Measurements from ENCODE around the gene SIM1.

The SIM1 gene

GRCh38 chr6:100446115-100447080, 18.3 kb downstream of the SIM1 start:
- in situ Hi-C loops (cut with HindIII; ENCODE audit: low pct_ligation_motif_present, low pct_unique_long_range_greater_than_20kb, low sequenced_read_pairs) = no loop called here
- DNase-seq = no peak

GRCh38 chr6:100445512-100445911, 19.2 kb downstream of the SIM1 start:
- in situ Hi-C loops (cut with HindIII; ENCODE audit: low pct_ligation_motif_present, low pct_unique_long_range_greater_than_20kb, low sequenced_read_pairs) = no loop called here
- DNase-seq = no peak

- in situ Hi-C loops (cut with HindIII; ENCODE audit: low pct_ligation_motif_present, low pct_unique_long_range_greater_than_20kb, low sequenced_read_pairs) = no loop called here
- no peak for DNase-seq
These were observed 23.8 kb downstream of the SIM1 start for GRCh38 chr6:100440935-100441334.

GRCh38 chr6:100435299-100435698, 29.4 kb downstream of the SIM1 start:
- in situ Hi-C loops (cut with HindIII; ENCODE audit: low pct_ligation_motif_present, low pct_unique_long_range_greater_than_20kb, low sequenced_read_pairs) = no loop called here

GRCh38 chr6:100433726-100434435, 30.8 kb downstream of the SIM1 start:
- in situ Hi-C loops (cut with HindIII; ENCODE audit: low pct_ligation_motif_present, low pct_unique_long_range_greater_than_20kb, low sequenced_read_pairs) = no loop called here
- no peak for DNase-seq

More at GRCh38 chr6:100435299-100435698, 29.4 kb downstream of the SIM1 start:
- DNase-seq = no peak

GRCh38 chr6:100432136-100432535, 32.6 kb downstream of the SIM1 start:
- DNase-seq = no peak
- in situ Hi-C loops (cut with HindIII; ENCODE audit: low pct_ligation_motif_present, low pct_unique_long_range_greater_than_20kb, low sequenced_read_pairs) = no loop called here

- in situ Hi-C loops (cut with HindIII; ENCODE audit: low pct_ligation_motif_present, low pct_unique_long_range_greater_than_20kb, low sequenced_read_pairs) = no loop called here
- no peak for DNase-seq
These were observed 33.8 kb downstream of the SIM1 start for GRCh38 chr6:100430962-100431361.

- DNase-seq = no peak
- in situ Hi-C loops (cut with HindIII; ENCODE audit: low pct_ligation_motif_present, low pct_unique_long_range_greater_than_20kb, low sequenced_read_pairs) = no loop called here
These were observed 37.3 kb downstream of the SIM1 start for GRCh38 chr6:100427452-100427851.

- no peak for DNase-seq
- in situ Hi-C loops (cut with HindIII; ENCODE audit: low pct_ligation_motif_present, low pct_unique_long_range_greater_than_20kb, low sequenced_read_pairs) = no loop called here
These were observed 37.9 kb downstream of the SIM1 start for GRCh38 chr6:100426744-100427338.

- in situ Hi-C loops (cut with HindIII; ENCODE audit: low pct_ligation_motif_present, low pct_unique_long_range_greater_than_20kb, low sequenced_read_pairs) = no loop called here
- peak; percentile 43 for DNase-seq
These were observed 38.5 kb downstream of the SIM1 start for GRCh38 chr6:100426241-100426640.

- DNase-seq = no peak
- in situ Hi-C loops (cut with HindIII; ENCODE audit: low pct_ligation_motif_present, low pct_unique_long_range_greater_than_20kb, low sequenced_read_pairs) = no loop called here
These were observed 44.0 kb downstream of the SIM1 start for GRCh38 chr6:100420711-100421110.

GRCh38 chr6:100417036-100417435, 47.7 kb downstream of the SIM1 start:
- in situ Hi-C loops (cut with HindIII; ENCODE audit: low pct_ligation_motif_present, low pct_unique_long_range_greater_than_20kb, low sequenced_read_pairs) = no loop called here
- no peak for DNase-seq

GRCh38 chr6:100415768-100416167, 49.0 kb downstream of the SIM1 start:
- DNase-seq = no peak
- in situ Hi-C loops (cut with HindIII; ENCODE audit: low pct_ligation_motif_present, low pct_unique_long_range_greater_than_20kb, low sequenced_read_pairs) = no loop called here

- no peak for DNase-seq
- in situ Hi-C loops (cut with HindIII; ENCODE audit: low pct_ligation_motif_present, low pct_unique_long_range_greater_than_20kb, low sequenced_read_pairs) = no loop called here
These were observed 51.8 kb downstream of the SIM1 start for GRCh38 chr6:100412872-100413271.

- no peak for DNase-seq
- in situ Hi-C loops (cut with HindIII; ENCODE audit: low pct_ligation_motif_present, low pct_unique_long_range_greater_than_20kb, low sequenced_read_pairs) = no loop called here
These were observed 60.7 kb downstream of the SIM1 start for GRCh38 chr6:100404051-100404450.

- in situ Hi-C loops (cut with HindIII; ENCODE audit: low pct_ligation_motif_present, low pct_unique_long_range_greater_than_20kb, low sequenced_read_pairs) = no loop called here
- no peak for DNase-seq
These were observed 71.2 kb downstream of the SIM1 start for GRCh38 chr6:100393493-100393892.

- no peak for DNase-seq
- in situ Hi-C loops (cut with HindIII; ENCODE audit: low pct_ligation_motif_present, low pct_unique_long_range_greater_than_20kb, low sequenced_read_pairs) = no loop called here
These were observed 72.3 kb downstream of the SIM1 start for GRCh38 chr6:100392423-100392822.

- in situ Hi-C loops (cut with HindIII; ENCODE audit: low pct_ligation_motif_present, low pct_unique_long_range_greater_than_20kb, low sequenced_read_pairs) = no loop called here
- no peak for DNase-seq
These were observed 75.7 kb downstream of the SIM1 start for GRCh38 chr6:100388868-100389519.

GRCh38 chr6:100382767-100383195, 81.9 kb downstream of the SIM1 start:
- no peak for DNase-seq
- in situ Hi-C loops (cut with HindIII; ENCODE audit: low pct_ligation_motif_present, low pct_unique_long_range_greater_than_20kb, low sequenced_read_pairs) = no loop called here

All from ACHN (cell line).